GM23248 (cell line): ENCODE data around the gene DHX30. TPM values are rescaled to one million over a fixed set of nuclear protein-coding genes. Genes with fewer than 3 reads are reported as not detected.

Experiments used
- DNase-seq: peaks from one replicate; pipeline ENCODE4 v3.0.0-alpha.2; 2015
- H2AFZ ChIP-seq: fragments of 200-600 bp; sonication (generic); 2 replicates; pipeline ENCODE4 v1.6.1; 2016; ENCODE audit warnings: antibody characterized with exemption
- H3F3A ChIP-seq: fragments of 200-600 bp; sonication (generic); 2 replicates; pipeline ENCODE4 v1.6.1; 2016; ENCODE audit warnings: mild to moderate bottlenecking, antibody characterized with exemption, mixed run types; ENCODE audit not compliant: insufficient read depth
- H3K27ac ChIP-seq: fragments of 200-600 bp; sonication (generic); 2 replicates; pipeline ENCODE4 v1.5.1; 2016; ENCODE audit warnings: mild to moderate bottlenecking
- H3K27me3 ChIP-seq: fragments of 200-600 bp; sonication (generic); replicated peaks from 2 replicates; pipeline ENCODE4 v1.6.1; 2016; ENCODE audit warnings: mild to moderate bottlenecking; ENCODE audit not compliant: insufficient read depth
- H3K36me3 ChIP-seq: fragments of 200-600 bp; sonication (generic); 2 replicates; pipeline ENCODE4 v1.6.1; 2016; ENCODE audit warnings: low read depth, mild to moderate bottlenecking
- H3K4me1 ChIP-seq: fragments of 200-600 bp; sonication (generic); 2 replicates; pipeline ENCODE4 v1.6.1; 2016; ENCODE audit warnings: mild to moderate bottlenecking; ENCODE audit not compliant: insufficient read depth
- H3K4me2 ChIP-seq: fragments of 200-600 bp; sonication (generic); one replicate; pipeline ENCODE4 v1.6.1; 2016; ENCODE audit warnings: mild to moderate bottlenecking; ENCODE audit not compliant: unreplicated experiment
- H3K4me3 ChIP-seq: fragments of 200-600 bp; sonication (generic); 2 replicates; pipeline ENCODE4 v1.5.1; 2016; ENCODE audit warnings: mild to moderate bottlenecking
- H3K79me2 ChIP-seq: fragments of 200-600 bp; sonication (generic); 2 replicates; pipeline ENCODE4 v1.6.1; 2016; ENCODE audit warnings: mild to moderate bottlenecking; ENCODE audit not compliant: insufficient read depth
- H3K9ac ChIP-seq: fragments of 200-600 bp; sonication (generic); 2 replicates; pipeline ENCODE4 v1.6.1; 2016; ENCODE audit warnings: mild to moderate bottlenecking
- H3K9me2 ChIP-seq: fragments of 200-600 bp; sonication (generic); 2 replicates; pipeline ENCODE4 v1.6.1; 2016; ENCODE audit warnings: mixed run types, mild to moderate bottlenecking, moderate library complexity; ENCODE audit not compliant: insufficient read depth
- H3K9me3 ChIP-seq: fragments of 200-600 bp; sonication (generic); one replicate; pipeline ENCODE4 v1.6.1; 2017; ENCODE audit warnings: low read depth
- H4K20me1 ChIP-seq: fragments of 200-600 bp; sonication (generic); 2 replicates; pipeline ENCODE4 v1.6.0; 2016; ENCODE audit not compliant: insufficient read depth
- EZH2 ChIP-seq: fragments of 200-600 bp; sonication (generic); IDR thresholded peaks from 2 replicates; pipeline ENCODE4 v1.6.1; 2018; ENCODE audit warnings: antibody characterized with exemption, mild to moderate bottlenecking; ENCODE audit not compliant: insufficient read depth, poor library complexity, severe bottlenecking
- EZH2phosphoT487 ChIP-seq: fragments of 200-600 bp; sonication (generic); IDR thresholded peaks from 2 replicates; pipeline ENCODE4 v1.6.1; 2018; ENCODE audit warnings: antibody characterized with exemption, moderate library complexity, mild to moderate bottlenecking, low read depth; ENCODE audit not compliant: insufficient read depth
- WGBS, 2 experiments: methylation state at CpG; one replicate each; pipeline ENCODE4 v1.1.6; 2015 to 2017; ENCODE audit warnings: low lambda C conversion rate in 2 of 2, low coverage in 1 of 2; ENCODE audit errors: missing lambda C conversion rate in 2 of 2; 5-methylcytosine and 5-hydroxymethylcytosine counted together
- in situ Hi-C: fragments of 300-500 bp; cut with MboI; formaldehyde crosslinking; loops from 2 replicates; pipeline ENCODE4 v1.15.0; 2020
- polyA plus RNA-seq: library from polyadenylated mRNA; unstranded; fragments of >200 nt; fragmentation: Nextera tagmentation; extraction: Ambion mirVana; gene quantifications from 2 replicates; pipeline ENCODE4 v1.2.1, GENCODE V29; 2016
- total RNA-seq: library from RNA; depleted of rRNA; stranded (reverse); fragments of >200 nt; shearing (Covaris generic); gene quantifications from 2 replicates; pipeline ENCODE4 v1.2.3, GENCODE V29; 2014

The DHX30 gene
- total and polyA plus RNA-seq, 2 experiments from 2014 or later = 42.9 to 65.8 TPM

GRCh38 chr3:47874438-47874837 lies 71.5 kb downstream of the DHX30 start:
- H4K20me1 ChIP-seq = no peaks in the 10 kb centered on the region
- in situ Hi-C loops = no loop called here
- H3K9ac ChIP-seq = no peak overlapping the region
- no peak overlapping the region for H3K4me2 ChIP-seq
- peaks cover 26% of the 10 kb centered on the region for H3K79me2 ChIP-seq
- H3K27me3 ChIP-seq = no peaks in the 10 kb centered on the region
- no peak for DNase-seq
- H3K9me2 ChIP-seq = no peaks in the 10 kb centered on the region
- no peak overlapping the region for H2AFZ ChIP-seq
- WGBS, 2 experiments = 100% methylated on average over 2 of the region's 2 CpGs
- H3K36me3 ChIP-seq = peaks cover 65% of the 10 kb centered on the region
- no peak overlapping the region for H3K27ac ChIP-seq
- TF ChIP-seq EZH2 (no peak), EZH2phosphoT487 (no peak)
- no peaks in the 10 kb centered on the region for H3K9me3 ChIP-seq
- H3K4me3 ChIP-seq = no peak overlapping the region
- peaks cover 14% of the 10 kb centered on the region for H3F3A ChIP-seq
- H3K4me1 ChIP-seq = no peaks in the 10 kb centered on the region

- H4K20me1 ChIP-seq = no peaks in the 10 kb centered on the region
Measured at GRCh38 chr3:47874913-47875312, 72.0 kb downstream of the DHX30 start.

GRCh38 chr3:47877290-47877689 lies 74.4 kb downstream of the DHX30 start:
- Histone ChIP-seq H3F3A (peaks cover 10% of the 10 kb centered on the region), H4K20me1 (no peaks in the 10 kb centered on the region), H3K4me3 (no peak overlapping the region), H3K79me2 (peaks cover 35% of the 10 kb centered on the region), H3K9ac (no peak overlapping the region), H2AFZ (no peak overlapping the region), H3K4me2 (no peak overlapping the region), H3K27me3 (no peaks in the 10 kb centered on the region), H3K27ac (no peak overlapping the region), H3K9me2 (no peaks in the 10 kb centered on the region), H3K4me1 (no peaks in the 10 kb centered on the region), H3K9me3 (no peaks in the 10 kb centered on the region), H3K36me3 (peaks cover 49% of the 10 kb centered on the region)
- TF ChIP-seq EZH2 (no peak), EZH2phosphoT487 (no peak)
- 74 to 82% methylated on average over 3 of the region's 3 CpGs for WGBS, 2 experiments
- peak; percentile 30 for DNase-seq
- in situ Hi-C loops = no loop called here

More at GRCh38 chr3:47874913-47875312, 72.0 kb downstream of the DHX30 start:
- H3K4me2 ChIP-seq = no peak overlapping the region
- no peaks in the 10 kb centered on the region for H3K27me3 ChIP-seq
- H3K9me3 ChIP-seq = no peaks in the 10 kb centered on the region
- TF ChIP-seq EZH2phosphoT487 (no peak), EZH2 (no peak)
- H3K36me3 ChIP-seq = peaks cover 60% of the 10 kb centered on the region
- peaks cover 21% of the 10 kb centered on the region for H3K79me2 ChIP-seq
- WGBS, 2 experiments = 24 to 25% methylated on average over 1 of the region's 1 CpG
- no peaks in the 10 kb centered on the region for H3K4me1 ChIP-seq
- H3K27ac ChIP-seq = no peak overlapping the region
- no peak overlapping the region for H2AFZ ChIP-seq
- no peak overlapping the region for H3K4me3 ChIP-seq
- in situ Hi-C loops = no loop called here
- no peak overlapping the region for H3K9ac ChIP-seq
- H3F3A ChIP-seq = peaks cover 14% of the 10 kb centered on the region
- H3K9me2 ChIP-seq = no peaks in the 10 kb centered on the region
- peak; percentile 28 for DNase-seq

GRCh38 chr3:47877719-47878118 lies 74.8 kb downstream of the DHX30 start:
- no peak overlapping the region for H3K9ac ChIP-seq
- H4K20me1 ChIP-seq = no peaks in the 10 kb centered on the region
- H3K4me1 ChIP-seq = no peaks in the 10 kb centered on the region
- DNase-seq = no peak
- peaks cover 45% of the 10 kb centered on the region for H3K36me3 ChIP-seq
- H3K4me3 ChIP-seq = no peak overlapping the region
- peaks cover 39% of the 10 kb centered on the region for H3K79me2 ChIP-seq
- H3K4me2 ChIP-seq = no peak overlapping the region
- H3K27ac ChIP-seq = no peak overlapping the region
- H3K9me3 ChIP-seq = no peaks in the 10 kb centered on the region
- in situ Hi-C loops = no loop called here
- TF ChIP-seq EZH2phosphoT487 = no peak
- TF ChIP-seq EZH2 = no peak
- H2AFZ ChIP-seq = no peak overlapping the region
- no peaks in the 10 kb centered on the region for H3K27me3 ChIP-seq
- H3K9me2 ChIP-seq = no peaks in the 10 kb centered on the region
- H3F3A ChIP-seq = peaks cover 10% of the 10 kb centered on the region

- WGBS, 2 experiments = 74 to 93% methylated on average over 2 of the region's 2 CpGs
- H3K4me3 ChIP-seq = no peak overlapping the region
- H3K79me2 ChIP-seq = peaks cover 66% of the 10 kb centered on the region
- no peaks in the 10 kb centered on the region for H3K27me3 ChIP-seq
- no peaks in the 10 kb centered on the region for H3K9me2 ChIP-seq
- H3K36me3 ChIP-seq = peaks cover 26% of the 10 kb centered on the region
- H3K4me1 ChIP-seq = no peaks in the 10 kb centered on the region
- H4K20me1 ChIP-seq = no peaks in the 10 kb centered on the region
- H3K9me3 ChIP-seq = no peaks in the 10 kb centered on the region
- no peak overlapping the region for H3K4me2 ChIP-seq
- peaks cover 4% of the 10 kb centered on the region for H3F3A ChIP-seq
- H2AFZ ChIP-seq = no peak overlapping the region
- no peak overlapping the region for H3K9ac ChIP-seq
- no peak overlapping the region for H3K27ac ChIP-seq
- in situ Hi-C loops = no loop called here
- TF ChIP-seq EZH2phosphoT487 (no peak), EZH2 (no peak)
- no peak for DNase-seq
Measured at GRCh38 chr3:47882338-47882737, 79.4 kb downstream of the DHX30 start.
